Left ventricle myocardium inferior (tissue), 1 donor: Measurements from ENCODE around the gene RGCC. TPM values are rescaled to one million over a fixed set of nuclear protein-coding genes. Genes with fewer than 3 reads are reported as not detected.
"Not testable (repeated sequence)": the region's sequence is repeated elsewhere in the genome, so short reads cannot be mapped to it uniquely, and the experiment has no call there.

ENCODE experiments used
- DNase-seq: peaks from one replicate; pipeline ENCODE4 v3.0.0-alpha.2; 2020
- H3K27ac ChIP-seq: fragments of 200-600 bp; replicated peaks from 2 replicates; pipeline ENCODE4 v1.8.0; 2021
- H3K27me3 ChIP-seq: fragments of 200-600 bp; 2 replicates; pipeline ENCODE4 v1.8.0; 2021; ENCODE audit warnings: low read depth
- H3K36me3 ChIP-seq: fragments of 200-600 bp; 2 replicates; pipeline ENCODE4 v1.8.0; 2021
- H3K4me1 ChIP-seq: fragments of 200-600 bp; 2 replicates; pipeline ENCODE4 v1.8.0; 2021
- H3K4me3 ChIP-seq: fragments of 200-600 bp; 2 replicates; pipeline ENCODE4 v1.8.0; 2021; ENCODE audit warnings: mild to moderate bottlenecking, moderate library complexity
- H3K9me3 ChIP-seq: fragments of 200-600 bp; replicated peaks from 2 replicates; pipeline ENCODE4 v1.8.0; 2021
- intact Hi-C: fragments of 100-400 bp; cut with micrococcal nuclease; formaldehyde crosslinking; loops from one replicate; pipeline ENCODE4 v1.11.0; 2022
- total RNA-seq: library from RNA; stranded (reverse); fragmentation: NEBNext Ultra II Directional; extraction: Animal tissue kit (Norgen Biotek cat#: 25700); gene quantifications from one replicate; pipeline ENCODE4 v1.2.1, GENCODE V29; 2021
- TF ChIP-seq, protein P1 (sequence below): fragments of 200-600 bp; IDR thresholded peaks from 2 replicates; pipeline ENCODE4 v1.8.0; 2021; ENCODE audit warnings: antibody characterized with exemption, mild to moderate bottlenecking, borderline replicate concordance
- donor health status: DM: no; HTN: yes; CAD: no; lungs with severe emphysema.

Gene RGCC
- total RNA-seq, 1 donor from 2014 or later, result 45.8 TPM

DNA sequence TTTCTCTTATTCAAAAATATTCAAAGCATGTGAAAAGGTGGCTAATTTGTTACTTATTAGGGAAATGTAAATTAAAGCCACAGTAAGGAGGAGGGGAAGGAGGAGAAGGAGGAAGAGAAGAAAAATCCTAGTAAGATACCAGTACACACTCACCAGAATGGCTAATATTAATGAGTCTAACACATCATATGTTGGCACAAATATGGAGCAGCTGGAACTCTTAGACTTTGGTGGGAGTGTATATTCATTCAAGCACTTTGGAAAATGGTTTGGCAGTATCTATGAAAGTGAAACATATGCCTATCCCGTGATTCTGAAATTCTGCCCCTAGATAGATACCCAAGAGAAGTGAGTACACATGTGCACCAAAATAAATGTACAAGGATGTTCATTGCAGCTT is 38.1 kb upstream of the RGCC start:
- no peaks in the 10 kb centered on the region for H3K9me3 ChIP-seq
- H3K36me3 ChIP-seq, result no peaks in the 10 kb centered on the region
- TF ChIP-seq, protein P1, sequence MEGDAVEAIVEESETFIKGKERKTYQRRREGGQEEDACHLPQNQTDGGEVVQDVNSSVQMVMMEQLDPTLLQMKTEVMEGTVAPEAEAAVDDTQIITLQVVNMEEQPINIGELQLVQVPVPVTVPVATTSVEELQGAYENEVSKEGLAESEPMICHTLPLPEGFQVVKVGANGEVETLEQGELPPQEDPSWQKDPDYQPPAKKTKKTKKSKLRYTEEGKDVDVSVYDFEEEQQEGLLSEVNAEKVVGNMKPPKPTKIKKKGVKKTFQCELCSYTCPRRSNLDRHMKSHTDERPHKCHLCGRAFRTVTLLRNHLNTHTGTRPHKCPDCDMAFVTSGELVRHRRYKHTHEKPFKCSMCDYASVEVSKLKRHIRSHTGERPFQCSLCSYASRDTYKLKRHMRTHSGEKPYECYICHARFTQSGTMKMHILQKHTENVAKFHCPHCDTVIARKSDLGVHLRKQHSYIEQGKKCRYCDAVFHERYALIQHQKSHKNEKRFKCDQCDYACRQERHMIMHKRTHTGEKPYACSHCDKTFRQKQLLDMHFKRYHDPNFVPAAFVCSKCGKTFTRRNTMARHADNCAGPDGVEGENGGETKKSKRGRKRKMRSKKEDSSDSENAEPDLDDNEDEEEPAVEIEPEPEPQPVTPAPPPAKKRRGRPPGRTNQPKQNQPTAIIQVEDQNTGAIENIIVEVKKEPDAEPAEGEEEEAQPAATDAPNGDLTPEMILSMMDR, result no peak
- H3K27ac ChIP-seq, result no peak overlapping the region
- intact Hi-C loops, result loop anchor here (10.0 kb wide), 1 partner anchor 236 kb away; no protein-coding TSS in a partner anchor
- H3K27me3 ChIP-seq, result no peaks in the 10 kb centered on the region
- no peaks in the 10 kb centered on the region for H3K4me1 ChIP-seq
- H3K4me3 ChIP-seq, result no peak overlapping the region
- DNase-seq, result no peak

DNA sequence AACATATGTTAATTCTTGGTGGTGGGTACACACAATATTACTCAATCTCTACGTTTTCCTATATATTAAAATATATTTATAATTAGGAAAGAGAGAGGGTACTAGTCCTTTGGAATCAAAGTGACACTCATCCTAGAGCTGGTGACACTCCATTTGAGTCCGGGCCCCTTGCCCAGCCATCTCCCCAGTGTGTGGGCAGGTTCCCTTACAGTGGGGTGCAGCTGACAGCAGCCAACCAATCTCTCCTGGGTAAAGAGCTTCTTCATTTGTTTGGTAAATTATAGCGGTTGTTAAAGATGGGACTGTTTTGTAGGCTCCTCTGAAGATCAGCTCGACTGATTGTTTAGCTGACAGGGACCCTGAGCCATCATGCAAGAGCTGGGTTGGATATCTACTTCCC is 37.2 kb upstream of the RGCC start:
- Histone ChIP-seq H3K27ac (no peak overlapping the region), H3K4me1 (no peaks in the 10 kb centered on the region), H3K36me3 (no peaks in the 10 kb centered on the region), H3K27me3 (no peaks in the 10 kb centered on the region), H3K9me3 (no peaks in the 10 kb centered on the region), H3K4me3 (no peak overlapping the region)
- intact Hi-C loops, result no loop called here
- TF ChIP-seq, protein P1, result no peak
- DNase-seq, result no peak

DNA sequence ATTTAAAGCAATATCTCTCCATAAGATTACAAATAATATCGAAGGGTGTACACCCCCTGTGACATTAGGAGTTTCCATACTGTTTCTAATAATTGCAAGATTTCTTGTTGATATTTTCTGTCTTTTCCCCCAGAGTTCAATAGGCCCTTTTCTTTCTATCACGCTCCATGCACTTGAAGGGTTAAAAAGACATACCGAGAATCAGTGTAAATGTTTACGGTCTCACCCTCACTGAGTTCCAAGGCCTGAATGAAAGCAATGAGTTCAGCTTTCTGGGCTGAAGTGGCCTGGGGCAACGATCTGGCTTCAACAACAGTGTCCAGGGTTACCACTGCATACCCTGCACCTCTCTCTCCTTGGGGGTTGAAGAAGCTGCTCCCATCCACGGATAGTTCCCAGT is 36.0 kb upstream of the RGCC start:
- DNase-seq, H3K4me1 ChIP-seq, H3K27me3 ChIP-seq, intact Hi-C loops, H3K4me3 ChIP-seq, H3K27ac ChIP-seq, H3K9me3 ChIP-seq, H3K36me3 ChIP-seq: not testable (repeated sequence)

DNA sequence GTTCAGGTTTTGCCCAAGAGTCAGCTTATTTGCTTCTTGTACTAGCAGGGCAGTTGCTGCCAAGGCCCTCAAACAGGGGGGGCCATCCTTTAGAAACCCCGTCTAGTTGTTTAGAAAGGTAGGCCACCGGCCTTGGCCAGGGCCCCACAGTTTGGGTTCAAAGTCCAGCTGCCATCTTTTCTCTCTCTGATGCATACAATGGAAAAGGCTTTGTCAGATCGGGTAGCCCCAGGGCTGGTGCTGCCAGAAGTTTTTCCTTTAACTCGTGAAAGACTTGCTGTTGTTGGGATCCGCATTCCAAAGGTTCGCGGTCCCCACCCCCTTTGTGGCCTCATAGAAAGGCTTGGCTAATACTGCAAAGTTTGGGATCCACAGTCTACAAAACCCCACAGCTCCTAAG is 35.4 kb upstream of the RGCC start:
- H3K27me3 ChIP-seq, intact Hi-C loops, H3K27ac ChIP-seq, H3K4me3 ChIP-seq, H3K4me1 ChIP-seq, H3K36me3 ChIP-seq, DNase-seq, H3K9me3 ChIP-seq: not testable (repeated sequence)

DNA sequence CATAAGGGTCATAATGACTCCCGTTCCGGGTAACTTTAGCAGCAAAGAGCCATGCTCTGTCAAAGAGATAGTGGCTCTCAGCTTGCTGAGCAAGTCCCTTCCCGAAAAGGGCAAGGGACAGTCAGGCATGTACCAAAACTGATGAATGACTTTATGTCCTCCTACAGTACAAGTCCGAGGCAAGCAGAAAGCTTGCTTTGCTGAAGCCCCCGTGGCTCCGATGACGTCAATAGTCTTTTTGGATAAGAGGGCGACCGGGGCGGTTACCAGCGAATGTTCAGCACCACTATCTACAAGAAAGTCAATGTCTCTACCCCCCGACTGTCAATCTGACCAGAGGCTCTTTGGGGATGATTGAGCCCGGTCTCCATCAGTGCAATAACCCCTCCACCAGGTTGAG is 34.1 kb upstream of the RGCC start:
- peaks cover 14% of the 10 kb centered on the region for H3K27me3 ChIP-seq
- H3K4me3 ChIP-seq, H3K9me3 ChIP-seq, intact Hi-C loops, DNase-seq, H3K27ac ChIP-seq, H3K36me3 ChIP-seq, H3K4me1 ChIP-seq: not testable (repeated sequence)

DNA sequence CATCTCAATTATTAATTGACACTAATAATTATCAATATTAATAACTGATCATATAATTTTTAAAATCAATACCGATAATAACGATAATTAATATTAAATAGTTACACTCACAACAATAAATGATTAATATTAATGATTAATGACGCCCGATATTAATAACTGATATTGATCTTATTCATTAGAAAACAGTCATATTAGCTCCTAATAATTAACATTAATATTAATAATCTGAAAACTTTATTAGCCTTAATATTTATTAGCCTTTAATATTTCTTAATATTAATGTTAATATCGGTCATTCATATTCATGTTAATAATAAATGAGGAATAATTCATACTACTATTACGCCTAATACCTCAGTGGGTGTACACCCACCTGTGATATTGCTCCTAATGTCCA is 32.7 kb upstream of the RGCC start:
- H3K4me1 ChIP-seq, result peaks cover 11% of the 10 kb centered on the region

DNA sequence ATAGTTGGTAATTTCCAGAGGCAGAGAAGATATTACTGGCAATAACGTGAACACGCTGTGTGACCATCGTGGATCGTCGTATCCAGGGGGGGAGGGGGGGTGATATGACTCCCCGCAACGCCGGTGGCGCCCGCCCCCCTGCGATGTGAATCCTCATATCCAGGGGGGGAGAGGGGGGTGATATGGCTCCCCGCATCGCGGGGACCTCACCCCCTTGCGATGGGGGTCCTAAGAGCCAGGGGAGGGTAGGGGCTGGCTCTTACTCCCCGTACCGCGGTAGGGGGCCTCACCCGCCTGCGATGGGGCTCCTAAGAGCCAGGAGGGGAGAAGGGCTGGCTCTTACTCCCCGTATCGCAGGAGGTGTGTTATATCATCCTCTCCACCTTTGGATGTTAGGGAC is 31.3 kb upstream of the RGCC start:
- intact Hi-C loops, result no loop called here
- Histone ChIP-seq H3K36me3 (no peaks in the 10 kb centered on the region), H3K4me3 (no peak overlapping the region), H3K9me3 (no peaks in the 10 kb centered on the region), H3K4me1 (peaks cover 11% of the 10 kb centered on the region), H3K27ac (no peak overlapping the region), H3K27me3 (peaks cover 17% of the 10 kb centered on the region)
- no peak for DNase-seq
- TF ChIP-seq, protein P1, result no peak

More for the DNA sequence above, 32.7 kb upstream of the RGCC start:
- intact Hi-C loops, H3K27ac ChIP-seq, H3K36me3 ChIP-seq, H3K4me3 ChIP-seq, DNase-seq, H3K9me3 ChIP-seq: not testable (repeated sequence)
- H3K27me3 ChIP-seq, result peaks cover 17% of the 10 kb centered on the region

DNA sequence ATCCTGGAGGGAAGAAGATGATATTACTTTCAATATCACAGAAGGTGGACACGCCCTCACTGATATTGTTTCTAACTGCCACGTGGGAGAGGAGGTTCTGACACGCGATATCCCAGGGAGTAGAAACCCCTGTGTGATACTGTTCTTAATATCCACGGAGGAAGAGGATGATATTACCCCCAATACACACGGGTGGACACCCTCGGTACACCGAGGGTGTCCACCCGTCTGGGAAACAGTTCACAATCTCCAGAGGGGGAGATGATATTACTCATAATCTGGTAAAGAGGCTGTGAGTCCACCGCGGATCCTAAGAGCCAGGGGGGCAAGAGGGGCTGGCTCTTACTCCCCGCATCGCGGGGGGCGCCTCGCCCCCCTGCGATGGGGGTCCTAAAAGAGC is 29.7 kb upstream of the RGCC start:
- Histone ChIP-seq H3K27ac (no peak overlapping the region), H3K4me1 (peaks cover 11% of the 10 kb centered on the region), H3K27me3 (peaks cover 17% of the 10 kb centered on the region), H3K4me3 (peak overlapping the region; percentile 56), H3K36me3 (no peaks in the 10 kb centered on the region), H3K9me3 (no peaks in the 10 kb centered on the region)
- intact Hi-C loops, result no loop called here
- no peak for DNase-seq
- TF ChIP-seq, protein P1, result no peak
